HG02884 (cell line): ENCODE results near the gene KAZALD1.

Experiments used
- ATAC-seq: cut with Tn5 transposase; IDR thresholded peaks from one replicate; pipeline ENCODE4 v1.9.1; 2021; ENCODE audit warnings: mild to moderate bottlenecking, moderate library complexity; ENCODE audit not compliant: unreplicated experiment

Gene KAZALD1

DNA sequence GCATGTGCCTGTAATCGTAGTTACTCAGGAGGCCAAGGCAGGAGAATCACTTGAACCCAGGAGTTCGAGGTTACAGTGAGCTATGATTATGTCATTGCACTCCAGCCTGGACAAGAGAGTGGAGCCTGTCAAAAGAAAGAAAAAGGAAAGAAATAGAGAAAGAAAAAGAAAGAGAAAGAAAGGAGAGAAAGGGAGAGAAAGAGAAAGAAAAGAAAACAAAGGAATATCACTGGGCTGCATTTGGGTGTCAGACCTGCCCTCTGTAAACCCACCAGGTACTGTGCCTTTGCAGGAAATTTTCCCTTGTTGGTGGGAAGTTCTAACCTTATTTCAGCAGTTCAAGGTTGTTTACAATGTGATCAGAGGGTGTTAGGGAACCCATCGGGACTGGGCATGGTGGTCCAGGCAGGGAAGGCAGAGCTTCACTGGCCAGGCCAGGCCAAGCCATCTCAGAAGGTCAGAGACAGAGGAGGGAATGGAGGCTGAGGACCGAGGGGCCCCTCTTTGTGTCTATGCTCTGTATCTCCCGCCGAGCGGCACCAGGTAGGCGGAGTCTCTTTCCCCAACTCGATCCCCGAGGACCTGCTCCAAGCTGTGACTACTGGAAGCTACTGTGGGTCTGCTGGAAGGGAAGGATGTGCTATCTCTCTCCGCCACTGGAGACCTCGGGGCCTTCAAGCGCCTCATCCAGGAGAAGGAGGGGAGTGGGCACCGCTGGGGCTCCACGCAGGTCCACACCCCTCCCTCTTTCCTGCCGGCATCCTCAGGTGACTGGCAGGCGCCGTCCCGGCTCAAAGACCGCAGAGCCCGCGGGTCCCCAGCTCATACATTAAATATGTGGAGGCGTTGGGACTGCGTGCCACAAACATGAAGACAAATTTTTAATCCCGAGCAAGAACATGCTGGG lies 15.2 kb upstream of the KAZALD1 start:
- ATAC-seq = no peak

- no peak for ATAC-seq
Observed at GRCh38 chr10:101047268-101047667, 14.5 kb upstream of the KAZALD1 start.

DNA sequence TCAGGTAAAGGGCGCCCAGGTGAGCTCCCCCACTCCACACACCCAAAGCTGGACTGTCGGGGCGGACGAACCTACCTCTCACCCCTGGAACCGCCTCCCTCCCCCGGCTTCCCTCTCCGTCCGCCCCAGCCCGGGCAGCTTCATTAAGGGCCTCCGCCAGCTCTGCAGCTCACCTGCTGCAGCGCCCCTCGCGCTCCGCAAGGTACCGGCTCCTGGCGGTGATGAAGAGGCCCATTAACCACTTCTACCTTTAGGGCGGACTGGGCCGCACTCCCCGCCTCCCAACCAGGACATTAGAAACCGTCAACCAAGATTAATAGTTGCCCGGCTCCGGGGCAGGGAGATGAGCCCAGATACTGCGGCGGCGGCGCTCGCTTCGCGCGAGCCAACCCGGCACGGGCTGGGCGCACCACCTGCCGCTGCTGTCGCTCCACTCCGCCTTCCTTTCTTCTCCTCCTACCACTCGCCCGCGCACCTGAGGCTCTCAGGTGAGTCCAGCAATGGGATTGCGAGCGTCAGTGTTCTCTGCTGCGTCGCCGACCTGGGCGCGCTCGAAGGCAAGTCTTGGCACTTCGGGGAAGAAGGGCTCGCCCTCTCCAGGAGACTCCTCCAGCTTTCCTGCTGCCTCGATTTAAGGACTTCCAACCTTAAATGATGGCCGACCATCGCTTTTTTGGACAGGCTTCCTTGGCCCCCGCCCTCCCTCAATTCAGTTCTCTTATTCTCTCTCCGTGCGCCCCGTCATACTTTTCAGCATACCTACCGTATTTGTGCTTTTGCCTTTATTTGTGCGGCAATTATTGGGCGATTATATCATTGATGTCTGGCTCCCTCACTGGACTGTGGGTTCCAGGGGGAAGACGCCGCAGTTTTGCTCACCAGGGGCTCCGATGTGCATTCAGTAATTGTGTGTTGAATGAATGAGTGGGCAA lies 13.6 kb upstream of the KAZALD1 start:
- no peak for ATAC-seq

DNA sequence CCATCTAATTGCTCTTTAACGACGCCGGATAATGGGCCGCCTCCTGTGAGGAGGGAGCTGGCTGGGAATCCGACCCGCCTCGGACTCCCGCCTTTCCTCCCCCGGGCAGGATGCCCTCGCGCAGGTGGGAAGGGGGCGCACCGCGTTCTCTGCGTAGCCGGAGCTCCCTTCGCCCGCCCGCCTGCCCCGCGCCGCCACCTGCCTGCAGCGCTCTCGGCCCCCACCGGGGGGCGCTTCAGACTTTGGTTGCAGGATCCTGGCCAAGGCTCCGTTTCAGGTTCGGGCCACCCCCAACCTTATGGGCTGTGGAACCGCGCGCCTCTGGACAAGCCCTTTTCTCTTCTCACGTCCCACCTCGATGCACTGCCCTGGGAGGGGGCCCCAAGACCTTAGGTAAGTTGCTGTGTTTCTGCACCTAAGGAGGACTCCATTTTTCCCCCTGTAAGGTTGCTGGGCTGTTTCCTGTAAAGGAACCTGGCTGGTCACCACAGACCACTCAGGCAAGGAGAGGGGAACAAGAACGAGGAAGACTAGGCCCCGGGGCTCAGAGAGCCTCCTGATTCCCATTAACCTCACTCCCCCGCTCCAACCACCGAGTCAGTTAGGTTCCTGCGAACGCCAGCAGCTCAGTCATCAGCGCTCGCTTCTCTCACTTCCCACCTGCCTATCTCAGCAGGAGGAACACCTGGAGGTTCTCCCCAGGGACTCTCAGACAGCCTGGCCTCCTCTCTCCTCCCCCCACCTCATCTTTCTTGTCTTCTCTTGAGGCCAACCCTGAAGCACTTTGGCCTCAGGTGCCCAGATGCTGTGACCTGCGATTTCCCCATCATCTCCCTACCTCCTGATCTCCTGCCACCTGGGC lies 11.3 kb upstream of the KAZALD1 start:
- no peak for ATAC-seq

GRCh38 chr10:101052285-101052684 lies 9.5 kb upstream of the KAZALD1 start:
- ATAC-seq = no peak

GRCh38 chr10:101053516-101053915 lies 8.3 kb upstream of the KAZALD1 start:
- no peak for ATAC-seq

DNA sequence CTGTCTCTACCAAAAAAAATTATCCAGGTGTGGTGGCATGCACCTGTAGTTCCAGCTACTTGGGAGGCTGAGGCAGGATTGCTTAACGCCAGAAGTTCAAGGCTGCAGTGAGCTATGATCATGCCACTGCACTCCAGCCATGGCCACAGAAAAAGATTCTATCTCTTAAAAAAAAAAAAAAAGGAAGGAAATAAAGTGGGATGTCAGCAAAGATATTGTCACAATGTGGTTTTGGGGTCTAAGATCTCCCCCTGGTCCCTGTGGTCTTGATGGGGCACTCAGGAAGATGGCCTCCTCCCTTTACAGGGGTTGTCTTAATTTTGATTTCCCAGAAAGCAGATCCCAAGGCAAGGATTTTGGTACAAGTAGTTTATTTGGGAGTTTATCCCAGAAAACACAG lies 7.4 kb upstream of the KAZALD1 start:
- ATAC-seq = no peak

- ATAC-seq = no peak
Observed at GRCh38 chr10:101054876-101055275, 6.9 kb upstream of the KAZALD1 start.

DNA sequence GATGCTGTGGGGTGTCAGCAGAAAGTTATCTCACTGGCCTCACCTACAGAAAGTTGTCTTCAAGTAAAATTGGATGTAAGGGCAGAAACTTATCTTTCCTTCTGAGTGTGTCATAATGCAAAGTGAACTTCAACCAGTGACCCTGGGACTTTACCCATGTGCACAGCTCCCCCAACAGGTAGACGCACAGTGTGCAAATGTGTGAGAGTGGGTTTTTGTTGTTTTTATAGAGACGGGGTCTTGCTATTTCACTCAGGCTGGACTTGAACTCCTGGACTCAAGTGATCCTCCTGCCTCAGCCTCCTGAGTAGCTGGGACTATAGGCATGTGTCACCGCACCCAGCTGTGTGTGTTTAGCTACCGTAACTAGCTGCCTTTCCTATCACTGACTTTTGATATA lies 6.4 kb upstream of the KAZALD1 start:
- ATAC-seq = no peak

- ATAC-seq = no peak
Observed at GRCh38 chr10:101056365-101057151, 5.2 kb upstream of the KAZALD1 start.

DNA sequence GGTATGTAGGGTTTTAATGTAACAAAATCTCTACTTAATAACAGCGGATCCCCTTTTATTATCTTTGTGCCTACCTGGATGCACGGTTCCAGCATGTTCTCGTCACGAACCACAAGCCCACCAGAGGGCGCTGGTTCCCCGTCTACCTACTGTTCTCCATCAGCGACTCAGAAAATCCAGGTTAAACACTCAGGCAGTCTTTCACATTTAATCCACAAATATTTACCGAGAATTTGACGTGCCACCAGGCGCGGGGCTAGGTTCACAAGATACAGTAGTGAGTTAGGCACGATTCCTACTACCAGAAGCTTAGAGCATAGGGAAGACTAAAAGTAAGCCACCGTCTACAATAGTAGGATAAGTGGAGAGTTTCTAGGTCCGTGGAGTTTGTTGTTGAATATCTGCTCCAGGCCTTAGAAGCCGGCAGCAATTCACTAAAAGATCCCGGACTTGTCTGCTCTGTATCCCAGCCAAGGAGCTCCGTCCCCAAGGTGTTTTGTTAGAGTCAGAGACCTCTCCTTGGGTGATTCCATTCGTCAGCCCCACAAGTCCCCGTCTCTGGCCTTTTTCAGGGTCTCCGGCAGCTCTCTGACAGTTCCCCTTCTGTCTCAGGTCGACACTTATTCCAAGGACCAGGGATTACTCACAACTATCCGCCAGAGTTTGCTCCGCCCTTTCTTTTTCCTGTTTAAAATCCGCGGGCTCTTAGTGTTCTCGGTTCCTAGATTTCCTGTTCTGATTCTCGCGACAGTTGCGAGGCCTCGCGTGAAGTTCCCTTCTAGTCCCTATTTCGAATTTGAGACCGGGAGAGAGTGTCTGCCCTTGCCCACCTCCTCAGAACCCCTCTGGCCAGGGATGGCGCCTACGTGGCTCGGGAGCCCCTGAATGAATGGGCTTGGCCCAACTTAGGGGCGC lies 1.5 kb upstream of the KAZALD1 start:
- ATAC-seq = peak; percentile 35

DNA sequence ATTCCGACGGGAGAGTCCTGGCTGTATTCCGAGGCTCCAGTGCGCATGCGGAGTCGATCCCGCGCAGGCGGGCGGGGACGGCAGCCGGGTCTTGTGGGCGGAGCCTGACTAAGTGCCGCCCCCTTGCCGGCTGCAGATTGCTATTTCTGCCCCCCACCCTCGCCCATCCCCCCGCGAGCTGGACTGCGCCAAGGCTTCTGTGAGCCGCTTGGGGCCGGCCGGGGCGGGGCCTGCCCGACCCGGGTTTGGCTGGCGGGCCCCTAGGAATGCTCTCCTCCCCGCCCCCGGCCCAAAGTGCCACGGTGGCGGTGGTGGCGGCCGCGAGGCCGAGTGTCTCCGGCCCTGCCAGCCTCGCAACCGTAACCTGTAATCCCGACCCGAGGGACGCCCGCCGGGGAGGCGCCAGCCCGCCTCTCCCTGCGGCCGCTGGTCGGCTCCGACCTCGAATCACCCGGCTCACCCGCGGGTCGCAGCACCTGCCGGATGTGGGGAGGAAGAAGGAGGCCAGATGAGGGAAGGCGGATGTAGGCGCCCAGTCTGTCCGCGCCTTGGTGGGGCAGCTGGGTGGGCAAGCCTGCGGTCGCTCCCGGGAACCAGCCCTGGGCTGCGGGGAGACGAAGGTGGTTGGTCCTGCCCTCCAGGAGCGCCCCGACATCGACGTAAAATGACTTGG lies 702 bp upstream of the KAZALD1 start:
- ATAC-seq = peak; percentile 61

DNA sequence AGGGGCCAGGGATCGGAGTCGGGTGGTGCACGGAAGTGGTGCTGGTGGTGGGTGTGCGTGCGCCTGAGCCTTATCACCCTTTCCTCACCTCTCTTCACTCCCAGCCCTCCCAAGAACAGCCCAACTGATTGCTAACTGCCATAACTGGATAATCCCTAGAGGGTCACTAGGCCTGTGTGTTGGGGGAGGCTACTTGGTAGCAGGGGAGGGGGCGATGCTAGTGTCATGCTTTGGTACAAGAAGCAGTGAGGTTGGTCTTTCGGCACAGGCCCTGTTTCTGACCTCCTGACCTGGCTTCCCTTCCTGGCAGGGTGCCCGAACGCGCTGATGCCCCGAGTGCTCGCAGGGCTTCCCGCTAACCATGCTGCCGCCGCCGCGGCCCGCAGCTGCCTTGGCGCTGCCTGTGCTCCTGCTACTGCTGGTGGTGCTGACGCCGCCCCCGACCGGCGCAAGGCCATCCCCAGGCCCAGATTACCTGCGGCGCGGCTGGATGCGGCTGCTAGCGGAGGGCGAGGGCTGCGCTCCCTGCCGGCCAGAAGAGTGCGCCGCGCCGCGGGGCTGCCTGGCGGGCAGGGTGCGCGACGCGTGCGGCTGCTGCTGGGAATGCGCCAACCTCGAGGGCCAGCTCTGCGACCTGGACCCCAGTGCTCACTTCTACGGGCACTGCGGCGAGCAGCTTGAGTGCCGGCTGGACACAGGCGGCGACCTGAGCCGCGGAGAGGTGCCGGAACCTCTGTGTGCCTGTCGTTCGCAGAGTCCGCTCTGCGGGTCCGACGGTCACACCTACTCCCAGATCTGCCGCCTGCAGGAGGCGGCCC lies 652 bp downstream of the KAZALD1 start:
- no peak for ATAC-seq

DNA sequence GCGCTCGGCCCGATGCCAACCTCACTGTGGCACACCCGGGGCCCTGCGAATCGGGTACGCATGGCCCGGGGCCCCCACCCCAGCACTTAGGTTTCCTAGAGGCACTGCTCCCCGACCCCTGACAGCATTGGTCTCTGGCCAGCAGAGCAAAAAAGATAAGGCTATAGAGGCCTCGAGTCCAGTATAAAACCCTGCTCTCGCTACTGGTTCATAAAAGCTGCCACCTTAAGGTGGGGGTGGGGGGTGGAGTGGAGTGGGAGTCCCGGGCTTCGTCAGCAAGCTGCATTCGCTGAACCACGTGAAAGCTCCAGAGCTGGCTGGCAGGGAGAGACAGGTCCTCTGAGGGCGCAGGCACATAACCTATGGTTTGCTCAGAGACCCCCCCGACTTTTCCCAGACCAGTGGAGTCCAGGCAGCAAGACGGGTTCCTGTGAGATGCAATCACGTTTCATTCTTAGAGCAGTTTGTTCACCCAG lies 1.3 kb downstream of the KAZALD1 start:
- no peak for ATAC-seq

DNA sequence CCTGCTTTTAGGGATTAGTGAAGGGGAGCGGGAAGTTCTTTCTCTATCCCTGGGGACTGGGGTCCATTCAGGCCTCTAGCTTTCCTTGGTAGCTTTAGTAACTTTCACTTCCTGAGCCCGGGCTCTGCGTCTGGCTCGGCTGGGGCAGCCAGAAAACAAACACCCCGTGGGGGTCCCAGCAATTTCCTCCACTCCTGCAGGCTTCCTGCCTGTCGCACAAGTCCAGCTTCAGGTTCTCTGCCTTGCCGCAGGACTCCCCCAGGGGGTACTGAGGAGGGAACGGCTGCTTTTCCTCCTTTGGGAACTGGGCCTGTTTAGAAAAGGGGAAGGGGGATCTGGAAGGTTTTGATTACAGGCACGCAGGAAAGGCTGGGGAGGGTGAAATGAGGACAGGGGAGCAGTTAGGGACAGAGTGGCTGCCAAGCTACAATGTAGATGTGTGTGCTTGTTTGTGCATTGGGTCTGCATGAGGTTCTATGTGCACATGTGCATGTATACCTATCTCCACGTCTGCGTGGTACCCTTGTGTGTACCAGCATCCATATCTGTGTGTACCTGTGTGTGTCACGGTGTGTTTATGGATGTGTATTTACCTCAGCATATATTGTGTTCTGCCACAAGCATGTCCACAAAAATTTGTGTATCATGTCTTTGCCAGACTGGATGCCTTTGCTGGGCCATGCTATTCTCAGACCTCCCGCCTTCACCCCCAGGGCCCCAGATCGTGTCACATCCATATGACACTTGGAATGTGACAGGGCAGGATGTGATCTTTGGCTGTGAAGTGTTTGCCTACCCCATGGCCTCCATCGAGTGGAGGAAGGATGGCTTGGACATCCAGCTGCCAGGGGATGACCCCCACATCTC lies 2.0 kb downstream of the KAZALD1 start:
- no peak for ATAC-seq

GRCh38 chr10:101064415-101065030 lies 2.7 kb downstream of the KAZALD1 start:
- ATAC-seq = no peak
